MV-4-11 (cell line): ENCODE results near the gene RPS6KA2.
A peak's percentile ranks its signal among the peaks of the same experiment; 100 is the strongest.

ENCODE experiments used
- DNase-seq: peaks from one replicate; lab custom pipeline; 2025; lab: John Stamatoyannopoulos, UW

Gene RPS6KA2

GRCh38 chr6:166466178-166467122 lies 160.6 kb downstream of the RPS6KA2 start:
- no peak for DNase-seq

- no peak for DNase-seq
Observed at GRCh38 chr6:166465671-166466087, 161.4 kb downstream of the RPS6KA2 start.

GRCh38 chr6:166465003-166465399 lies 162.1 kb downstream of the RPS6KA2 start:
- peak; percentile 39 for DNase-seq

GRCh38 chr6:166464068-166465002 lies 162.7 kb downstream of the RPS6KA2 start:
- no peak for DNase-seq

GRCh38 chr6:166463359-166464067 lies 163.5 kb downstream of the RPS6KA2 start:
- DNase-seq = peak; percentile 82

- DNase-seq = no peak
Observed at GRCh38 chr6:166462461-166463135, 164.5 kb downstream of the RPS6KA2 start.

- DNase-seq = no peak
Observed at GRCh38 chr6:166461821-166462460, 165.1 kb downstream of the RPS6KA2 start.

GRCh38 chr6:166460473-166461437 lies 166.3 kb downstream of the RPS6KA2 start:
- no peak for DNase-seq

GRCh38 chr6:166459906-166460305 lies 167.1 kb downstream of the RPS6KA2 start:
- no peak for DNase-seq

- no peak for DNase-seq
Observed at GRCh38 chr6:166459272-166459671, 167.8 kb downstream of the RPS6KA2 start.

GRCh38 chr6:166456395-166457156 lies 170.5 kb downstream of the RPS6KA2 start:
- DNase-seq = no peak

- no peak for DNase-seq
Observed at GRCh38 chr6:166454692-166455515, 172.1 kb downstream of the RPS6KA2 start.

GRCh38 chr6:166453651-166454050 lies 173.4 kb downstream of the RPS6KA2 start:
- no peak for DNase-seq

- DNase-seq = no peak
Observed at GRCh38 chr6:166450167-166450873, 176.7 kb downstream of the RPS6KA2 start.

- DNase-seq = no peak
Observed at GRCh38 chr6:166449641-166450040, 177.4 kb downstream of the RPS6KA2 start.

GRCh38 chr6:166449036-166449435 lies 178.0 kb downstream of the RPS6KA2 start:
- no peak for DNase-seq

- DNase-seq = no peak
Observed at GRCh38 chr6:166448432-166448831, 178.6 kb downstream of the RPS6KA2 start.
